Right lung (tissue), 5 donors: ENCODE data around the gene PBX2. TPM values are rescaled to one million over a fixed set of nuclear protein-coding genes. Genes with fewer than 3 reads are reported as not detected.
A peak's percentile ranks its signal among the peaks of the same experiment; 100 is the strongest.

Source experiments
- DNase-seq, 2 donors: peaks; one replicate each; pipeline ENCODE4 v3.0.0-alpha.2; 2013
- polyA plus RNA-seq, 5 donors: library from polyadenylated mRNA; unstranded; fragments of 120-200 nt; gene quantifications; one replicate each; pipeline versions ENCODE4 v1.2.1 to v1.2.3, GENCODE V29; 2013; ENCODE audit warnings: inconsistent platforms in 1 of 5, low replicate concordance in 1 of 5; ENCODE audit not compliant: insufficient read length in 5 of 5, insufficient read depth in 1 of 5

PBX2 gene
- polyA plus RNA-seq, 5 donors = 158 to 182 (median 162) TPM

GRCh38 chr6:32175711-32176475 is 14.1 kb downstream of the PBX2 start, which contains the start of gene AGPAT1:
AGPAT1 (minus strand) TSS chr6:32176084; CDS start chr6:32171496, 4,588 bp downstream.
- DNase-seq = peak; percentile 97

GRCh38 chr6:32175322-32175710 is 14.7 kb downstream of the PBX2 start:
- DNase-seq = no peak

GRCh38 chr6:32174416-32174815 is 15.6 kb downstream of the PBX2 start:
- DNase-seq = no peak

GRCh38 chr6:32173051-32173727 is 16.8 kb downstream of the PBX2 start:
- DNase-seq = no peak

GRCh38 chr6:32171234-32171633 is 18.8 kb downstream of the PBX2 start:
- no peak for DNase-seq

GRCh38 chr6:32170294-32170693 is 19.7 kb downstream of the PBX2 start:
- no peak for DNase-seq

GRCh38 chr6:32168807-32169591 is 21.0 kb downstream of the PBX2 start:
- no peak for DNase-seq

- no peak for DNase-seq
These were observed 21.7 kb downstream of the PBX2 start for GRCh38 chr6:32168350-32168749.

- DNase-seq = no peak
These were observed 22.2 kb downstream of the PBX2 start for GRCh38 chr6:32167761-32168262.

GRCh38 chr6:32167154-32167760 is 22.7 kb downstream of the PBX2 start:
- no peak for DNase-seq

GRCh38 chr6:32166411-32167061 is 23.5 kb downstream of the PBX2 start:
- DNase-seq = no peak

GRCh38 chr6:32164295-32164694 is 25.7 kb downstream of the PBX2 start, which contains the start of gene EGFL8:
EGFL8 (plus strand) TSS chr6:32164595; CDS start chr6:32166166, 1,571 bp downstream.
- no peak for DNase-seq

GRCh38 chr6:32163559-32164258 is 26.3 kb downstream of the PBX2 start:
- DNase-seq = no peak

- DNase-seq = no peak
These were observed 31.9 kb downstream of the PBX2 start for GRCh38 chr6:32158052-32158451.

GRCh38 chr6:32156891-32157290 is 33.1 kb downstream of the PBX2 start:
- DNase-seq = no peak

GRCh38 chr6:32154514-32155161 is 35.4 kb downstream of the PBX2 start:
- no peak for DNase-seq

GRCh38 chr6:32153564-32154513 is 36.2 kb downstream of the PBX2 start, which contains the start of gene PPT2:
PPT2 (plus strand) TSS chr6:32154141; CDS start chr6:32154595, 454 bp downstream.
- DNase-seq = peak; percentile 94 to 95

- no peak for DNase-seq
These were observed 37.0 kb downstream of the PBX2 start for GRCh38 chr6:32152769-32153563.
